Osteocyte (in vitro differentiated cells): Measurements from ENCODE around the gene SLC4A11. TPM values are rescaled to one million over a fixed set of nuclear protein-coding genes. Genes with fewer than 3 reads are reported as not detected.

ENCODE experiments used
- DNase-seq: peaks from one replicate; pipeline ENCODE4 v3.0.0; 2021; ENCODE audit warnings: mixed read lengths; ENCODE audit not compliant: unreplicated experiment; ENCODE audit errors: extremely low spot score
- H3K27ac Mint-ChIP-seq: one replicate; pipeline ENCODE4 v1.8.0; 2021; ENCODE audit warnings: mild to moderate bottlenecking, mixed read lengths; ENCODE audit not compliant: unreplicated experiment
- H3K27me3 Mint-ChIP-seq: one replicate; pipeline ENCODE4 v1.8.0; 2021; ENCODE audit warnings: mixed read lengths; ENCODE audit not compliant: unreplicated experiment
- H3K36me3 Mint-ChIP-seq: one replicate; pipeline ENCODE4 v1.8.0; 2021; ENCODE audit warnings: mixed read lengths; ENCODE audit not compliant: unreplicated experiment
- H3K4me1 Mint-ChIP-seq: one replicate; pipeline ENCODE4 v1.8.0; 2021; ENCODE audit warnings: mixed read lengths; ENCODE audit not compliant: unreplicated experiment
- H3K4me3 Mint-ChIP-seq: one replicate; pipeline ENCODE4 v1.8.0; 2021; ENCODE audit warnings: mild to moderate bottlenecking, moderate library complexity, mixed read lengths; ENCODE audit not compliant: unreplicated experiment
- H3K9me3 Mint-ChIP-seq: one replicate; pipeline ENCODE4 v1.8.0; 2021; ENCODE audit warnings: mixed read lengths; ENCODE audit not compliant: unreplicated experiment
- total RNA-seq: library from RNA; stranded (reverse); gene quantifications from 2 replicates; pipeline ENCODE4 v1.2.1, GENCODE V29; 2021
- TF ChIP-seq, protein P1 (sequence below): fragments of 200-600 bp; sonication (generic); IDR thresholded peaks from 2 replicates; pipeline ENCODE4 v1.5.0; 2021; ENCODE audit warnings: antibody characterized with exemption, mild to moderate bottlenecking, moderate library complexity

SLC4A11 gene
- total RNA-seq, 1 donor from 2014 or later, result 3.2 TPM

DNA sequence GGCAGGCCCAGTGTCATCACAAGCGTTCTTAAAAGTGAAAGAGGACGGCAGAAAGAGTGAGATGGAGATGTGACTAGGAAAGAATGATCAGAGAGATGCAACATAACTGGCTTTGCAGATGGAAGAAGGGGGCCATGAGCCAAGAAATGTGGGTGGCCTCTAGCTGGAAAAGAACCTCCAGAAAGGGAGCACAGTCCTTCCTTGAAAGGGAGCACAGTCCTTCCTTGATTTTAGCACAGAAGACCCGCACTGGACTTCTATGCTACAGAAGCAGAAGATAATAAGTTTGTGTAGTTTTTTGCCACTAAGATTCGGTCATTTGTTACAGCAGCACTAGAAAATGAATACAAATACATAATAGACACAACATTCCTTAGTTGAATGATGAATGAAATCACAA lies 58.7 kb downstream of the SLC4A11 start:
- H3K9me3 Mint-ChIP-seq, result no peaks in the 10 kb centered on the region
- H3K4me1 Mint-ChIP-seq, result peaks cover 5% of the 10 kb centered on the region
- H3K27me3 Mint-ChIP-seq, result no peaks in the 10 kb centered on the region
- H3K27ac Mint-ChIP-seq, result no peak overlapping the region
- TF ChIP-seq, protein P1, sequence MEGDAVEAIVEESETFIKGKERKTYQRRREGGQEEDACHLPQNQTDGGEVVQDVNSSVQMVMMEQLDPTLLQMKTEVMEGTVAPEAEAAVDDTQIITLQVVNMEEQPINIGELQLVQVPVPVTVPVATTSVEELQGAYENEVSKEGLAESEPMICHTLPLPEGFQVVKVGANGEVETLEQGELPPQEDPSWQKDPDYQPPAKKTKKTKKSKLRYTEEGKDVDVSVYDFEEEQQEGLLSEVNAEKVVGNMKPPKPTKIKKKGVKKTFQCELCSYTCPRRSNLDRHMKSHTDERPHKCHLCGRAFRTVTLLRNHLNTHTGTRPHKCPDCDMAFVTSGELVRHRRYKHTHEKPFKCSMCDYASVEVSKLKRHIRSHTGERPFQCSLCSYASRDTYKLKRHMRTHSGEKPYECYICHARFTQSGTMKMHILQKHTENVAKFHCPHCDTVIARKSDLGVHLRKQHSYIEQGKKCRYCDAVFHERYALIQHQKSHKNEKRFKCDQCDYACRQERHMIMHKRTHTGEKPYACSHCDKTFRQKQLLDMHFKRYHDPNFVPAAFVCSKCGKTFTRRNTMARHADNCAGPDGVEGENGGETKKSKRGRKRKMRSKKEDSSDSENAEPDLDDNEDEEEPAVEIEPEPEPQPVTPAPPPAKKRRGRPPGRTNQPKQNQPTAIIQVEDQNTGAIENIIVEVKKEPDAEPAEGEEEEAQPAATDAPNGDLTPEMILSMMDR, result no peak
- H3K4me3 Mint-ChIP-seq, result no peak overlapping the region
- no peaks in the 10 kb centered on the region for H3K36me3 Mint-ChIP-seq
- DNase-seq, result no peak

DNA sequence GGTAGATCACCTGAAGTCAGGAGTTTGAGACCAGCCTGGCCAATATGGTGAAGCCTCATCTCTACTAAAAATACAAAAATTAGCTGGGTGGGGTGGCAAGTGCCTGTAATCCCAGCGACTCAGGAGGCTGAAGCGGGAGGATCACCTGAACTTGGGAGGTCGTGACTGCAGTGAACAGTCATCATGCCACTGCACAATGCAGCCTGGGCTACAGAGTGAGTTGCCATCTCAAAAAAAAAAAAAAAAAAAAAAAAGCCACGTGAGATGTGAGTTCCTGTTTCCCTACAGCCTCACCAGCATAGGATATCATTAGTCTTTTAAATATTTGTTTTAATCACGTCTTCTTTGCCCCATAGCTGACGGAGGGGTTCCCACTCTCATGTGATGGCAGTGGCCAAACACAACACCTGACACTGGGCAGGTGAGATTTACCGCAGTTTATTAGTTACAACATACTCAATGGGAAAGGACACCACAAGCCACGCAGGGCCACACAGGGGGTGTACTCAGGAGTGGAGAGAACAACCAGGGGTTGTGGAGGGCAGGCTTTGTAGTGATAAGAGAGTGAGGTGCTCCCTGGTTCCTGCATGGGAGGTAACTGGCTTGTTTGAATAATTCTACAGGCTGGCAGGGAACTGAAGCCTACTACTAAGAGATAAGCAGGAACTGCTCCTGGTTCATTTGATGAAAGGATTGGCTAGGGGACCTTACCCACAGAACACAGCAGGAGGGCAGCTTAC lies 61.1 kb downstream of the SLC4A11 start:
- H3K36me3 Mint-ChIP-seq, result no peaks in the 10 kb centered on the region
- no peaks in the 10 kb centered on the region for H3K9me3 Mint-ChIP-seq
- H3K4me3 Mint-ChIP-seq, result no peak overlapping the region
- H3K27me3 Mint-ChIP-seq, result no peaks in the 10 kb centered on the region
- H3K27ac Mint-ChIP-seq, result no peak overlapping the region
- peaks cover 20% of the 10 kb centered on the region for H3K4me1 Mint-ChIP-seq
- no peak for DNase-seq
- TF ChIP-seq, protein P1, result no peak

Other genes starting within 250 kb of the SLC4A11 start
- not detected in 2 replicates for gene GNRH2, start 195.6 kb downstream of the SLC4A11 start, total RNA-seq
- 40.1 and 44.4 TPM in 2 replicates for gene MRPS26, start 193.1 kb downstream of the SLC4A11 start, total RNA-seq
- gene OXT, start 167.6 kb downstream of the SLC4A11 start, total RNA-seq, result not detected in 2 replicates
- not detected in 2 replicates for gene AVP, start 154.5 kb downstream of the SLC4A11 start, total RNA-seq
- 13.5 and 14.0 TPM in 2 replicates for gene FASTKD5, start 79.3 kb downstream of the SLC4A11 start, total RNA-seq
- 5.9 and 7.3 TPM in 2 replicates for gene UBOX5, start 79.3 kb downstream of the SLC4A11 start, total RNA-seq
- gene LZTS3, start 65.6 kb downstream of the SLC4A11 start, total RNA-seq, result 6.6 and 6.9 TPM in 2 replicates
- 79.6 and 84.2 TPM in 2 replicates for gene DDRGK1, start 34.5 kb downstream of the SLC4A11 start, total RNA-seq
- gene ITPA, start 29.7 kb downstream of the SLC4A11 start, total RNA-seq, result 57.5 and 58.4 TPM in 2 replicates
- 13.7 and 15.1 TPM in 2 replicates for gene DNAAF9, start 168.5 kb upstream of the SLC4A11 start, total RNA-seq
- 50.1 and 50.2 TPM in 2 replicates for gene ATRN, start 231.8 kb upstream of the SLC4A11 start, total RNA-seq